ENCODE results near the gene ZNF581.

ZNF581 gene

DNA sequence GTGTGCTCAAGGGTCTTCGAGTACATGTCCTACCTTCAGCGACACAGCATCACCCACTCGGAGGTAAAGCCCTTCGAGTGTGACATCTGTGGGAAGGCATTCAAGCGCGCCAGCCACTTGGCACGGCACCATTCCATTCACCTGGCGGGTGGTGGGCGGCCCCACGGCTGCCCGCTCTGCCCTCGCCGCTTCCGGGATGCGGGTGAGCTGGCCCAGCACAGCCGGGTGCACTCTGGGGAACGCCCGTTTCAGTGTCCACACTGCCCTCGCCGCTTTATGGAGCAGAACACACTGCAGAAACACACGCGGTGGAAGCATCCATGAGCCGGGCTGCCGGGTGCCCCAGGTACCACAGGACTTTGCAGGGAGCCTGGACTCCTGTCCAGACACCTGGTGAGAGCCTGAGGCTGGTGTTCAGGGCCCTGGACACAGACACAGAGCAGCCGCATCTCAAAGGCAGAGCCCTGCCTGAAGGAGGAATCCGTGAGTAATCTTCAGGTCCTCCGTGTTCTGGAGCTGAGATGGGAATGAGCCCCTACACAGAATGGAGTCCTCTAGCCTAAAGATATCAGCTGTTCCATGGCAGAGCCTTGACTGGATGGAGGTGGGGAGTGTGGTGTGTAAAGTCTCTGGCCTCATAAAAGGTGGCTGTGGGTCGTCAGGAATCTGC, 1.5 kb downstream of the ZNF581 start (continued):
- TF ChIP-seq ZNF112 (tag by site-specific recombination; IDR thresholded peaks at IDR 0.05) = no peak
- TF ChIP-seq, protein P1, sequence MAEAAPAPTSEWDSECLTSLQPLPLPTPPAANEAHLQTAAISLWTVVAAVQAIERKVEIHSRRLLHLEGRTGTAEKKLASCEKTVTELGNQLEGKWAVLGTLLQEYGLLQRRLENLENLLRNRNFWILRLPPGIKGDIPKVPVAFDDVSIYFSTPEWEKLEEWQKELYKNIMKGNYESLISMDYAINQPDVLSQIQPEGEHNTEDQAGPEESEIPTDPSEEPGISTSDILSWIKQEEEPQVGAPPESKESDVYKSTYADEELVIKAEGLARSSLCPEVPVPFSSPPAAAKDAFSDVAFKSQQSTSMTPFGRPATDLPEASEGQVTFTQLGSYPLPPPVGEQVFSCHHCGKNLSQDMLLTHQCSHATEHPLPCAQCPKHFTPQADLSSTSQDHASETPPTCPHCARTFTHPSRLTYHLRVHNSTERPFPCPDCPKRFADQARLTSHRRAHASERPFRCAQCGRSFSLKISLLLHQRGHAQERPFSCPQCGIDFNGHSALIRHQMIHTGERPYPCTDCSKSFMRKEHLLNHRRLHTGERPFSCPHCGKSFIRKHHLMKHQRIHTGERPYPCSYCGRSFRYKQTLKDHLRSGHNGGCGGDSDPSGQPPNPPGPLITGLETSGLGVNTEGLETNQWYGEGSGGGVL (tag by site-specific recombination; IDR thresholded peaks at IDR 0.05) = no peak
- no peak for TF ChIP-seq KLF1 (tag by site-specific recombination; IDR thresholded peaks at IDR 0.05)
- peak; percentile 66; the same call in 1 of the 2 replicates for TF ChIP-seq ZNF600 (tag by site-specific recombination; IDR thresholded peaks at IDR 0.05)
- TF ChIP-seq ZNF292 (tag by site-specific recombination; IDR thresholded peaks at IDR 0.05; ENCODE audit: borderline replicate concordance, low read depth) = no peak
- TF ChIP-seq HOXC10 (CRISPR knock-in tag; IDR thresholded peaks at IDR 0.05) = 0 out of 2 replicates have a peak, but pooled peaks have one; percentile 70
- no peak for TF ChIP-seq SCRT1 (tag by site-specific recombination; IDR thresholded peaks at IDR 0.05; ENCODE audit: borderline replicate concordance)
- no peak for TF ChIP-seq ZNF677 (tag by site-specific recombination; IDR thresholded peaks at IDR 0.05)
- TF ChIP-seq KLF9 (tag by site-specific recombination; IDR thresholded peaks at IDR 0.05; ENCODE audit: low read depth) = no peak
- TF ChIP-seq ZNF221 (tag by site-specific recombination; IDR thresholded peaks at IDR 0.05; ENCODE audit: borderline replicate concordance) = no peak
- TF ChIP-seq ZNF138 (tag by site-specific recombination; IDR thresholded peaks at IDR 0.05; ENCODE audit: borderline replicate concordance) = no peak

DNA sequence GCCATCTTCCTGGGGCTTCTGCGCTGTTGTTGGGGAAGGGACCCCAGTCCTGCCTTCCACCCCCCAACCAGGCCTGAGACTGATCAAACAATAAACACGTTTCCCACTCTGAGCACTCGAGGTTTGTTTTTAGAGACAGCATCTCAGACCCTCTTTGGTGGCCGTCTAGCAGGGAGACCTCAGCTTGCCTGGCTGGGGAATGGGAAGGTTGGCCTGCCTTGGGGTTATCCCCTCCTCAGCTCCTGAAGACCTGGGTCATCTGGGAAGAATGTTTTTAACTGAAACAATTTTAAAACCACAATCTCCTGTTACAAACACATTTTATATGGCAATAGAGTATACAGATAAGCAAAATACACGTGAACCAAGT, 2.0 kb downstream of the ZNF581 start:
- H3K4me3 ChIP-seq (ENCODE audit: low read depth, low read length) = no peak overlapping the region
- ChIA-PET POLR2A (interaction anchor here (0.9 to 3.3 kb wide), 5 partner anchors 9 to 47 kb away, joined by 3 to 16 read pairs (median 5); partner anchors contain the start of genes FIZ1 and U2AF2), CTCF (interaction anchor here (0.6 to 3.0 kb wide), 7 partner anchors 8 to 842 kb away, joined by 3 to 37 read pairs (median 3); no protein-coding TSS in a partner anchor)

DNA sequence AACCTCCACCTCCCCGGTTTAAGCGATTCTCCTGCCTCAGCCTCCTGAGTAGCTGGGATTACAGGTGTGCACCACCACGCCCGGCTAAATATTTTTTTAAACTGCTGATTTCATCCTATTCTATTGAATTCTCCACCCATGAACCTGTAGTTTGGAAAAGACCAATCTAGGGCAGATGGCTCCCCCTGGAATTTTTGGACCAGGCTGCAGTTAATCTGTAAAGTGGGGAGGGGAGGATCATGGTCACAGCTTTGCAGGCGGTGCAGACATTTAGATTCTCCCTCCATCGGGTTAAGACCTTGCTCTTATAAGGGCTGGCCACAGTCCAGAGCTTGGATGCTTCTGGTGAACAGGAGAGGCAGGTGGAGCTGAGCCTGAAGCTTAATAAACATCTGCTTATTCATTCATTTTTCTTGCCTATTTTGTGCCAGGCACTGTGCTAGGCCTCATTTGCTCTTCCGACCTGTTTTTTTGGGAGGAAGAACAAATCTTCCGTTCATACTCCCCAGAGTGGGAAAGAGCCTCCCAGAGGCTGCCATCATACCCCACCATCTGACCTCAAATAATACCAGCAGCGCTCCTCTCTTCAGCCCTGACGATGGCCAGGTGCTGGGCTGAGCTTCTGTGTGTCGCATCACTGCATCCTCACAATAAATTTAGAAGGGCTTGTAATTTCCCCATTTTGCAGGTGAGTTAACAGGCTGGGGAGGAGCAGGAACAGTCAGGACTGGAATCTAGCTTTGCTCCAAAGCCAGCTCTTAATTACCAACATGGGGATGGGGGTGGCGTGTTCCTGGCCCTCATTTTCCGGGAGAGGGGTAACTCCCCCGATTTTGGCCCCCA, 3.7 kb downstream of the ZNF581 start:
- Histone ChIP-seq H3K9me3 (ENCODE audit: control insufficient read depth, insufficient read depth, low read depth, low read length) (no peaks in the 10 kb centered on the region), H3K4me1 (ENCODE audit: control insufficient read depth, insufficient read depth, low read length) (peaks cover 21% of the 10 kb centered on the region), H3K27ac (ENCODE audit: extremely low read depth, low read depth, low read length) (peak overlapping the region; percentile 93), H3K4me3 (ENCODE audit: low read depth, low read length) (peak overlapping the region; percentile 96), H3K36me3 (ENCODE audit: control insufficient read depth in 2 of 2, insufficient read depth in 1 of 2, low read length in 2 of 2) (peaks cover 12 to 40% of the 10 kb centered on the region in 2 experiments; a peak in 2 of 3 replicates)
- ChIA-PET POLR2A (interaction anchor here (0.5 to 3.3 kb wide), 14 partner anchors 7 to 485 kb away, joined by 3 to 16 read pairs (median 6); partner anchors contain the start of genes FIZ1, PPP6R1, U2AF2 and UBE2S), CTCF (interaction anchor here (0.5 to 3.0 kb wide), 12 partner anchors 8 to 186 kb away, joined by 3 to 37 read pairs (median 4); partner anchors contain the start of gene ISOC2)
- TF ChIP-seq ZNF366 (tag by site-specific recombination; conservative IDR thresholded peaks at IDR 0.05) = 0 out of 2 replicates have a peak, but pooled peaks have one; percentile 20
- peak; percentile 48; the same call in 1 of the 2 replicates for TF ChIP-seq ZBTB17 (tag by site-specific recombination; IDR thresholded peaks at IDR 0.05)
- TF ChIP-seq ZNF426 (tag by site-specific recombination; IDR thresholded peaks at IDR 0.05) = no peak
- TF ChIP-seq ZNF707 (tag by site-specific recombination; IDR thresholded peaks at IDR 0.05) = no peak
- TF ChIP-seq ZNF341 (tag by site-specific recombination; IDR thresholded peaks at IDR 0.05; ENCODE audit: low read depth) = peak; percentile 84
- peak; percentile 81 for TF ChIP-seq PRDM10 (tag by site-specific recombination; IDR thresholded peaks at IDR 0.05)

More for the DNA sequence above, 2.0 kb downstream of the ZNF581 start:
- no peaks in the 10 kb centered on the region for H3K9me3 ChIP-seq (ENCODE audit: control insufficient read depth, insufficient read depth, low read depth, low read length)
- TF ChIP-seq ZNF692 (tag by site-specific recombination; IDR thresholded peaks at IDR 0.05) (no peak), ZNF629 (tag by site-specific recombination; IDR thresholded peaks at IDR 0.05) (no peak), ZNF548 (tag by site-specific recombination; IDR thresholded peaks at IDR 0.05) (no peak), ZNF707 (tag by site-specific recombination; IDR thresholded peaks at IDR 0.05) (no peak)
- H3K4me1 ChIP-seq (ENCODE audit: control insufficient read depth, insufficient read depth, low read length) = peaks cover 22% of the 10 kb centered on the region
- H3K27ac ChIP-seq (ENCODE audit: extremely low read depth, low read depth, low read length) = no peak overlapping the region
- H3K36me3 ChIP-seq (ENCODE audit: control insufficient read depth in 2 of 2, insufficient read depth in 1 of 2, low read length in 2 of 2) = peaks cover 12 to 28% of the 10 kb centered on the region in 2 experiments; a peak in 2 of 3 replicates
